Right atrium auricular region (tissue), 2 donors: ENCODE measurements around the gene TTC19. TPM values are rescaled to one million over a fixed set of nuclear protein-coding genes. Genes with fewer than 3 reads are reported as not detected.

Experiments
- DNase-seq: peaks from one replicate; pipeline ENCODE4 v3.0.0-alpha.2; 2019; ENCODE audit warnings: low spot score
- H3K27ac ChIP-seq, 2 donors: fragments of 200-600 bp; sonication (generic); 1 replicate in 1 of 2; 2 replicates in 1 of 2; pipeline ENCODE4 v1.5.1; 2016 to 2019
- H3K27me3 ChIP-seq, 2 donors: fragments of 200-600 bp; sonication (generic); one replicate each; pipeline versions ENCODE4 v1.5.1 to v1.6.0; 2017 to 2019
- H3K36me3 ChIP-seq: fragments of 200-600 bp; sonication (generic); one replicate; pipeline ENCODE4 v1.5.1; 2016
- H3K4me1 ChIP-seq, 2 donors: fragments of 200-600 bp; sonication (generic); one replicate each; pipeline versions ENCODE4 v1.5.1 to v1.6.0; 2017 to 2019
- H3K4me3 ChIP-seq, 2 donors: fragments of 200-600 bp; sonication (generic); 1 replicate in 1 of 2; 2 replicates in 1 of 2; pipeline ENCODE4 v1.5.1; 2017 to 2019; ENCODE audit warnings: mild to moderate bottlenecking in 1 of 2, moderate library complexity in 1 of 2
- H3K9me3 ChIP-seq, 2 donors: fragments of 200-600 bp; sonication (generic); one replicate each; pipeline ENCODE4 v1.5.1; 2019
- CTCF ChIP-seq, 2 donors: fragments of 200-600 bp; sonication (generic); IDR thresholded peaks; one replicate each; pipeline ENCODE4 v1.5.1; 2019; ENCODE audit warnings: antibody characterized with exemption in 2 of 2
- total RNA-seq, 2 donors: library from RNA; depleted of rRNA; stranded (reverse); fragments of >200 nt; gene quantifications; one replicate each; pipeline ENCODE4 v1.1.0, GENCODE V29; 2016

TTC19 gene
- total RNA-seq, 2 donors from 2014 or later, result 39.1 to 47.1 TPM

- H3K4me3 ChIP-seq, result no peak overlapping the region
- H3K36me3 ChIP-seq, result no peaks in the 10 kb centered on the region
- no peaks in the 10 kb centered on the region for H3K9me3 ChIP-seq
- no peak for TF ChIP-seq CTCF (IDR thresholded peaks at IDR 0.05)
- no peak for DNase-seq
- no peak overlapping the region for H3K27ac ChIP-seq
- no peaks in the 10 kb centered on the region for H3K27me3 ChIP-seq
- H3K4me1 ChIP-seq, result no peaks in the 10 kb centered on the region
Observed at GRCh38 chr17:15965528-15965927, 34.1 kb upstream of the TTC19 start.

- Histone ChIP-seq H3K4me3 (no peak overlapping the region), H3K4me1 (no peaks in the 10 kb centered on the region), H3K27me3 (no peaks in the 10 kb centered on the region), H3K9me3 (no peaks in the 10 kb centered on the region), H3K36me3 (no peaks in the 10 kb centered on the region), H3K27ac (no peak overlapping the region)
- no peak for TF ChIP-seq CTCF (IDR thresholded peaks at IDR 0.05)
- no peak for DNase-seq
Observed at GRCh38 chr17:15966183-15966878, 33.3 kb upstream of the TTC19 start.

- H3K4me3 ChIP-seq, result no peak overlapping the region
- no peak for TF ChIP-seq CTCF (IDR thresholded peaks at IDR 0.05)
- no peaks in the 10 kb centered on the region for H3K9me3 ChIP-seq
- DNase-seq, result no peak
- no peaks in the 10 kb centered on the region for H3K4me1 ChIP-seq
- H3K36me3 ChIP-seq, result no peaks in the 10 kb centered on the region
- no peaks in the 10 kb centered on the region for H3K27me3 ChIP-seq
- H3K27ac ChIP-seq, result no peak overlapping the region
Observed at GRCh38 chr17:15966879-15967248, 32.8 kb upstream of the TTC19 start.

GRCh38 chr17:15967706-15968399 is 31.8 kb upstream of the TTC19 start:
- H3K9me3 ChIP-seq, result no peaks in the 10 kb centered on the region
- no peak overlapping the region for H3K27ac ChIP-seq
- no peaks in the 10 kb centered on the region for H3K4me1 ChIP-seq
- DNase-seq, result no peak
- no peaks in the 10 kb centered on the region for H3K27me3 ChIP-seq
- TF ChIP-seq CTCF (IDR thresholded peaks at IDR 0.05), result no peak
- no peak overlapping the region for H3K4me3 ChIP-seq
- H3K36me3 ChIP-seq, result no peaks in the 10 kb centered on the region

GRCh38 chr17:15969463-15969862 is 30.2 kb upstream of the TTC19 start:
- TF ChIP-seq CTCF (IDR thresholded peaks at IDR 0.05), result no peak
- no peak for DNase-seq
- Histone ChIP-seq H3K27ac (no peak overlapping the region), H3K4me3 (no peak overlapping the region), H3K4me1 (no peaks in the 10 kb centered on the region), H3K36me3 (peaks cover 2% of the 10 kb centered on the region), H3K27me3 (no peaks in the 10 kb centered on the region), H3K9me3 (no peaks in the 10 kb centered on the region)
